ENCODE results near the gene DPF1. TPM values are rescaled to one million over a fixed set of nuclear protein-coding genes. Genes with fewer than 3 reads are reported as not detected.
"Not testable (repeated sequence)": the region's sequence is repeated elsewhere in the genome, so short reads cannot be mapped to it uniquely, and the experiment has no call there.

DPF1 gene
- total RNA-seq, 1 experiment from 2014 or later, result 2.5 TPM

DNA sequence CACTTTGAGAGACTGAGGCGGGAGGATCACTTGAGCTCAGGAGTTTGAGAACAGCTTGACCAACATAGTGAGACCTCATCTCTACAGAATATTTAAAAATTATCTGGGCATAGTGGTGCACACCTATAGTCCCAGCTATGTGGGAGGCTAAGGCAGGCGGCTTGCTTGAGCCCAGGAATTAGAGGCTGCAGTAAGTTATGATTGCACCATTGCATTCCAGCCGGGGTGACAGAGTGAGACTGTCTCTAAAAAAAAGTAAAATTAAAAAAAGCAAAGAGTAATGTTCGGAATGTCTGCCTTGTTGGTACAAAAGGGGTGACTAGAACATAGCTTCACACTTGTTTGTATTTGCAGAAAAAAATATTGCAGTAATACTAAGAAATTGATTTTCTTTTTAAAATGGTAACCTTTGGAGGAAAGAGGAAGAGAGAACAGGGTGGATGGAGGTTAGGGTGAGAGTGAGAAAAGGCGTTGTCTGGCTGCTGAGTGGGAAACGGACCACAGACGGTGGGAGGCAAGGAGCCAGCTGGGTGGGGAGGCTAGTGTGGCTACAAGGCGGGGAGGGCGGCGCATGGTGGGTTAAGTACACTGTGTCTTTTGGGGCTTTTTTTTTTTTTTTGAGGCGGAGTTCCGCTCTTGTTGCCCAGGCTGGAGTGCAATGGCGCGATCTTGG, 21.9 kb upstream of the DPF1 start:
- no peak overlapping the region for H3K4me2 ChIP-seq (ENCODE audit: low read depth, low read length, poor library complexity, severe bottlenecking)
- no peak for DNase-seq

GRCh38 chr19:38243279-38243673, 19.3 kb upstream of the DPF1 start:
- no peak overlapping the region for H2AFZ ChIP-seq (ENCODE audit: low read length)
- H3K79me2 ChIP-seq (ENCODE audit: low read length), result no peaks in the 10 kb centered on the region
- DNase-seq, result no peak
- no peaks in the 10 kb centered on the region for H3K9me2 ChIP-seq (replicated peaks; ENCODE audit: insufficient read depth, low read length)
- peak overlapping the region; percentile 43; the same call in 1 of the 2 replicates for H3K4me3 ChIP-seq (ENCODE audit: low read length)
- H3K4me2 ChIP-seq (ENCODE audit: low read depth, low read length, poor library complexity, severe bottlenecking), result peak overlapping the region; percentile 65
- H4K20me1 ChIP-seq (ENCODE audit: insufficient read depth, low read depth, low read length), result no peaks in the 10 kb centered on the region
- no peak overlapping the region for H3K9ac ChIP-seq (ENCODE audit: low read length)
- no peaks in the 10 kb centered on the region for H3K27me3 ChIP-seq (ENCODE audit: low read length)
- H3K27ac ChIP-seq (ENCODE audit: low read length), result no peak overlapping the region
- peaks cover 2% of the 10 kb centered on the region for H3K4me1 ChIP-seq (ENCODE audit: low read length)
- no peaks in the 10 kb centered on the region for H3K9me3 ChIP-seq (ENCODE audit: low read length)
- no peaks in the 10 kb centered on the region for H3K36me3 ChIP-seq (ENCODE audit: insufficient read depth, low read length)

More for the DNA sequence above, 21.9 kb upstream of the DPF1 start:
- no peaks in the 10 kb centered on the region for H3K27me3 ChIP-seq (ENCODE audit: low read length)
- no peaks in the 10 kb centered on the region for H3K9me2 ChIP-seq (replicated peaks; ENCODE audit: insufficient read depth, low read length)
- no peak overlapping the region for H2AFZ ChIP-seq (ENCODE audit: low read length)
- no peaks in the 10 kb centered on the region for H3K9me3 ChIP-seq (ENCODE audit: low read length)
- H4K20me1 ChIP-seq (ENCODE audit: insufficient read depth, low read depth, low read length), result no peaks in the 10 kb centered on the region
- H3K27ac ChIP-seq (ENCODE audit: low read length), result no peak overlapping the region
- peaks cover 2% of the 10 kb centered on the region for H3K4me1 ChIP-seq (ENCODE audit: low read length)
- no peak overlapping the region for H3K9ac ChIP-seq (ENCODE audit: low read length)
- H3K36me3 ChIP-seq (ENCODE audit: insufficient read depth, low read length), result no peaks in the 10 kb centered on the region
- no peak overlapping the region for H3K4me3 ChIP-seq (ENCODE audit: low read length)
- no peaks in the 10 kb centered on the region for H3K79me2 ChIP-seq (ENCODE audit: low read length)

GRCh38 chr19:38239816-38240215, 15.8 kb upstream of the DPF1 start:
- Histone ChIP-seq H2AFZ (ENCODE audit: low read length) (no peak overlapping the region), H3K9me3 (ENCODE audit: low read length) (no peaks in the 10 kb centered on the region), H3K27me3 (ENCODE audit: low read length) (no peaks in the 10 kb centered on the region), H3K4me2 (ENCODE audit: low read depth, low read length, poor library complexity, severe bottlenecking) (no peak overlapping the region), H3K4me1 (ENCODE audit: low read length) (peaks cover 2% of the 10 kb centered on the region), H3K9ac (ENCODE audit: low read length) (no peak overlapping the region), H3K36me3 (ENCODE audit: insufficient read depth, low read length) (no peaks in the 10 kb centered on the region), H3K4me3 (ENCODE audit: low read length) (no peak overlapping the region), H3K79me2 (ENCODE audit: low read length) (no peaks in the 10 kb centered on the region), H3K27ac (ENCODE audit: low read length) (no peak overlapping the region), H3K9me2 (replicated peaks; ENCODE audit: insufficient read depth, low read length) (no peaks in the 10 kb centered on the region), H4K20me1 (ENCODE audit: insufficient read depth, low read depth, low read length) (no peaks in the 10 kb centered on the region)
- DNase-seq, result no peak

DNA sequence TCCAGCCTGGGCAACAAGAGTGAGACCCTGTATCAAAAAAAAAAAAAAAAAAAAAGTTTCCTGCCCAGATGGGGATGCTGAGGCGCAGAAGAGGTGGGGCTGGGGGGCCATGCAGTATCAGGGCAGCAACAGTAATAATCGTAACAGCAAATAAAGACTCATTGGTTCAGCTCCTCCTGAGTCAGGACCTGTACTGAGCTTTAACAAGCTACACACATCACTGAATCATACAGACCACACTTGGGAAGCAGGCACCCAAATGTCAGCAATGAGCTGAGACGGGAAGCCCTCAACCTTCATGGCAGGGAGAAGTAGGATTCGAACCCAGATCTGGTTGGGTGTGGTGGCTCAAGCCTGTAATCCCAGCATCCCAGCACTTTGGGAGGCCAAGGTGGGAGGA, 10.6 kb upstream of the DPF1 start:
- DNase-seq, result no peak

GRCh38 chr19:38233740-38234251, 9.8 kb upstream of the DPF1 start:
- H3K4me3 ChIP-seq (ENCODE audit: low read length), result no peak overlapping the region
- H3K36me3 ChIP-seq (ENCODE audit: insufficient read depth, low read length), result no peaks in the 10 kb centered on the region
- H3K27me3 ChIP-seq (ENCODE audit: low read length), result no peaks in the 10 kb centered on the region
- no peaks in the 10 kb centered on the region for H3K79me2 ChIP-seq (ENCODE audit: low read length)
- peaks cover 9% of the 10 kb centered on the region for H3K4me1 ChIP-seq (ENCODE audit: low read length)
- H3K9ac ChIP-seq (ENCODE audit: low read length), result no peak overlapping the region
- H4K20me1 ChIP-seq (ENCODE audit: insufficient read depth, low read depth, low read length), result no peaks in the 10 kb centered on the region
- no peak overlapping the region for H2AFZ ChIP-seq (ENCODE audit: low read length)
- no peaks in the 10 kb centered on the region for H3K9me2 ChIP-seq (replicated peaks; ENCODE audit: insufficient read depth, low read length)
- peak; percentile 93 for DNase-seq
- H3K9me3 ChIP-seq (ENCODE audit: low read length), result no peaks in the 10 kb centered on the region
- H3K4me2 ChIP-seq (ENCODE audit: low read depth, low read length, poor library complexity, severe bottlenecking), result no peak overlapping the region
- no peak overlapping the region for H3K27ac ChIP-seq (ENCODE audit: low read length)

More for the DNA sequence above, 10.6 kb upstream of the DPF1 start:
- H3K9ac ChIP-seq (ENCODE audit: low read length), result no peak overlapping the region
- no peaks in the 10 kb centered on the region for H3K9me2 ChIP-seq (replicated peaks; ENCODE audit: insufficient read depth, low read length)
- H3K9me3 ChIP-seq (ENCODE audit: low read length), result no peaks in the 10 kb centered on the region
- H3K4me3 ChIP-seq (ENCODE audit: low read length), result no peak overlapping the region
- no peaks in the 10 kb centered on the region for H3K79me2 ChIP-seq (ENCODE audit: low read length)
- no peak overlapping the region for H2AFZ ChIP-seq (ENCODE audit: low read length)
- H4K20me1 ChIP-seq (ENCODE audit: insufficient read depth, low read depth, low read length), result no peaks in the 10 kb centered on the region
- no peaks in the 10 kb centered on the region for H3K27me3 ChIP-seq (ENCODE audit: low read length)
- no peaks in the 10 kb centered on the region for H3K36me3 ChIP-seq (ENCODE audit: insufficient read depth, low read length)
- H3K27ac ChIP-seq (ENCODE audit: low read length), result no peak overlapping the region
- H3K4me2 ChIP-seq (ENCODE audit: low read depth, low read length, poor library complexity, severe bottlenecking), result no peak overlapping the region
- peaks cover 4% of the 10 kb centered on the region for H3K4me1 ChIP-seq (ENCODE audit: low read length)

GRCh38 chr19:38231918-38232317, 7.9 kb upstream of the DPF1 start:
- Histone ChIP-seq H3K9me2 (replicated peaks; ENCODE audit: insufficient read depth, low read length) (no peaks in the 10 kb centered on the region), H3K9ac (ENCODE audit: low read length) (no peak overlapping the region), H3K4me2 (ENCODE audit: low read depth, low read length, poor library complexity, severe bottlenecking) (no peak overlapping the region), H3K4me1 (ENCODE audit: low read length) (peaks cover 15% of the 10 kb centered on the region), H2AFZ (ENCODE audit: low read length) (no peak overlapping the region), H4K20me1 (ENCODE audit: insufficient read depth, low read depth, low read length) (no peaks in the 10 kb centered on the region), H3K79me2 (ENCODE audit: low read length) (no peaks in the 10 kb centered on the region), H3K4me3 (ENCODE audit: low read length) (no peak overlapping the region), H3K9me3 (ENCODE audit: low read length) (no peaks in the 10 kb centered on the region), H3K27ac (ENCODE audit: low read length) (no peak overlapping the region), H3K27me3 (ENCODE audit: low read length) (no peaks in the 10 kb centered on the region), H3K36me3 (ENCODE audit: insufficient read depth, low read length) (no peaks in the 10 kb centered on the region)
- no peak for DNase-seq

GRCh38 chr19:38230506-38231133, 6.6 kb upstream of the DPF1 start:
- not testable (repeated sequence) for H3K27me3 ChIP-seq (ENCODE audit: low read length); H3K27ac ChIP-seq (ENCODE audit: low read length); DNase-seq; H3K9me3 ChIP-seq (ENCODE audit: low read length); H4K20me1 ChIP-seq (ENCODE audit: insufficient read depth, low read depth, low read length); H3K4me2 ChIP-seq (ENCODE audit: low read depth, low read length, poor library complexity, severe bottlenecking); H3K36me3 ChIP-seq (ENCODE audit: insufficient read depth, low read length); H3K9ac ChIP-seq (ENCODE audit: low read length); H3K4me3 ChIP-seq (ENCODE audit: low read length); H3K9me2 ChIP-seq (replicated peaks; ENCODE audit: insufficient read depth, low read length); H2AFZ ChIP-seq (ENCODE audit: low read length); H3K79me2 ChIP-seq (ENCODE audit: low read length)
- peaks cover 15% of the 10 kb centered on the region for H3K4me1 ChIP-seq (ENCODE audit: low read length)

- peak; percentile 97 for DNase-seq
- peak overlapping the region; percentile 89 for H3K4me2 ChIP-seq (ENCODE audit: low read depth, low read length, poor library complexity, severe bottlenecking)
- peak overlapping the region; percentile 63 for H3K9ac ChIP-seq (ENCODE audit: low read length)
- no peaks in the 10 kb centered on the region for H4K20me1 ChIP-seq (ENCODE audit: insufficient read depth, low read depth, low read length)
- H3K27ac ChIP-seq (ENCODE audit: low read length), result no peak overlapping the region
- no peaks in the 10 kb centered on the region for H3K9me3 ChIP-seq (ENCODE audit: low read length)
- no peaks in the 10 kb centered on the region for H3K27me3 ChIP-seq (ENCODE audit: low read length)
- H2AFZ ChIP-seq (ENCODE audit: low read length), result peak overlapping the region; percentile 96; the same call in 1 of the 2 replicates
- H3K79me2 ChIP-seq (ENCODE audit: low read length), result no peaks in the 10 kb centered on the region
- H3K4me3 ChIP-seq (ENCODE audit: low read length), result peak overlapping the region; percentile 75
- H3K4me1 ChIP-seq (ENCODE audit: low read length), result peaks cover 15% of the 10 kb centered on the region
- no peaks in the 10 kb centered on the region for H3K9me2 ChIP-seq (replicated peaks; ENCODE audit: insufficient read depth, low read length)
- no peaks in the 10 kb centered on the region for H3K36me3 ChIP-seq (ENCODE audit: insufficient read depth, low read length)
Observed at GRCh38 chr19:38229585-38230073, 5.6 kb upstream of the DPF1 start.

All from Karpas-422 (cell line).